ENCODE results near the gene ATP2B3. TPM values are rescaled to one million over a fixed set of nuclear protein-coding genes. Genes with fewer than 3 reads are reported as not detected.

Gene ATP2B3
- not detected for total RNA-seq
- total RNA-seq (2013), result not detected

DNA sequence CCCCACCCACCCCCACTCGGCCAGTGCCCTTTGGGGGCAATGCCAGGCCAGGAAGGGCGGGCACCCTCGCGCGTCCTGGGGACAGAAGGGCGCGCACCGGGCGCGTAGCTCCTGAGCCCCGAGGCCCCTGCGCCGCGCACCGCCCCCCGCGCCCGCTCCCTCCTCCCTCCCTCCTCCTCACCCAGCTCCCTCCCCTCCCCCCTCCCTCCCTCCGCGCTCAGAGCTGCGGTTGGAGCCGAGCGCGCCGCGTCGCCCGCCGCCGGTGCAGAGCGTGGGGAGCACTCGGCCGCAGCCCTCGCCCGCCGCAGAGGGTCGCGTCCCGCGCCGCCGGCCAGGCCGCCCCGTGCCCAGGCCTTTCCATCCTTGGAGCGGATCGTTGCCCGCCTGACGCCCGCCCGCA lies at the start of gene ATP2B3:
ATP2B3 (plus strand) TSS at position 220 of the 400 bp plus-strand sequence. CDS start 18,606 bp downstream, outside the sequence.
- Histone ChIP-seq H3K4me1 (ENCODE audit: control insufficient read depth, insufficient read depth, low read length) (no peaks in the 10 kb centered on the region), H3K9me3 (ENCODE audit: control insufficient read depth, insufficient read depth, low read length) (no peaks in the 10 kb centered on the region), H3K27ac (ENCODE audit: low read length) (no peak within 1 kb of the TSS), H3K36me3 (ENCODE audit: control insufficient read depth, insufficient read depth, low read length) (no peaks in the 10 kb centered on the region), H3K27me3 (ENCODE audit: control insufficient read depth, insufficient read depth, low read length) (peaks cover 2% of the 10 kb centered on the region), H3K4me3 (ENCODE audit: low read length) (no peak within 1 kb of the TSS)
- intact Hi-C loops (cut with micrococcal nuclease), result no loop called here
- H3K9me3 Mint-ChIP-seq, result no peaks in the 10 kb centered on the region
- no peaks in the 10 kb centered on the region for H3K36me3 Mint-ChIP-seq
- ATAC-seq, result no peak
- no peak for DNase-seq
- no peak within 1 kb of the TSS for H3K4me3 Mint-ChIP-seq
- WGBS (ENCODE audit: insufficient coverage), result 1% methylated on average over 35 of the region's 50 CpGs
- no peak within 1 kb of the TSS for H3K27ac Mint-ChIP-seq
- peaks cover 0 to 19% of the 10 kb centered on the region in 2 donors for H3K27me3 Mint-ChIP-seq (ENCODE audit: low read depth in 2 of 2)
- TF ChIP-seq, protein P1, sequence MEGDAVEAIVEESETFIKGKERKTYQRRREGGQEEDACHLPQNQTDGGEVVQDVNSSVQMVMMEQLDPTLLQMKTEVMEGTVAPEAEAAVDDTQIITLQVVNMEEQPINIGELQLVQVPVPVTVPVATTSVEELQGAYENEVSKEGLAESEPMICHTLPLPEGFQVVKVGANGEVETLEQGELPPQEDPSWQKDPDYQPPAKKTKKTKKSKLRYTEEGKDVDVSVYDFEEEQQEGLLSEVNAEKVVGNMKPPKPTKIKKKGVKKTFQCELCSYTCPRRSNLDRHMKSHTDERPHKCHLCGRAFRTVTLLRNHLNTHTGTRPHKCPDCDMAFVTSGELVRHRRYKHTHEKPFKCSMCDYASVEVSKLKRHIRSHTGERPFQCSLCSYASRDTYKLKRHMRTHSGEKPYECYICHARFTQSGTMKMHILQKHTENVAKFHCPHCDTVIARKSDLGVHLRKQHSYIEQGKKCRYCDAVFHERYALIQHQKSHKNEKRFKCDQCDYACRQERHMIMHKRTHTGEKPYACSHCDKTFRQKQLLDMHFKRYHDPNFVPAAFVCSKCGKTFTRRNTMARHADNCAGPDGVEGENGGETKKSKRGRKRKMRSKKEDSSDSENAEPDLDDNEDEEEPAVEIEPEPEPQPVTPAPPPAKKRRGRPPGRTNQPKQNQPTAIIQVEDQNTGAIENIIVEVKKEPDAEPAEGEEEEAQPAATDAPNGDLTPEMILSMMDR (IDR thresholded peaks at IDR 0.05), result no peak
- no peaks in the 10 kb centered on the region for H3K4me1 Mint-ChIP-seq

DNA sequence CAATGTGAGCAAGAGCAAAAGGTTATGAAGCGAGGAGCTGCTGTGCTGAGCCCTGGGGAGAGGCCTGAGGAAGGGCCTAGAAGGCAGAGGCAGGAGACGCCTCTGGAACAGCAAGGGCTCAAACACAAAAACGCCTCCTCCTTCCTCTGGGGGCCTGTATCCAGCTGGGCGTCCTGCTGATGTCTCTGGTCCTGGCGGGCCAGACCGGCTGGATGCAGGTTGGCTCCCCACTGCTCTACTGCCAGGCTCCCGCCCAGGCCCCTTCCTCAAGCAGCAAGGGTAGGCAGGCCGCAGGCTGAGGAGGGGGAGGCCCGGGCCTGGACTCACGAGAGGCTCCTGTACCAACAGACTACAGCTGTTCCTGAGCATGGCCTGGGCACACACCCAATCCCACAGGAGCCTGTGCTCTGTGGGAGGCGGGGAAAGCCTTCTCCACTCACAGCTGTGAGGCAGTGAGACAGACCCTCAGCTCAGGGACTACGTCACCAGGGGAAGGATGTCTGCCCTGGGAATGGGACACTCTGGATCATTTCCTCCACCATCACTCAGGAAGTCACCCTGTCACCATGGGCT lies 49.3 kb upstream of the ATP2B3 start:
- no peaks in the 10 kb centered on the region for H3K9me3 Mint-ChIP-seq
- TF ChIP-seq, protein P1 (IDR thresholded peaks at IDR 0.05), result no peak
- no peaks in the 10 kb centered on the region for H3K27me3 Mint-ChIP-seq (ENCODE audit: low read depth in 2 of 2)
- Histone ChIP-seq H3K4me1 (ENCODE audit: control insufficient read depth, insufficient read depth, low read length) (peaks cover 22% of the 10 kb centered on the region), H3K4me3 (ENCODE audit: low read length) (no peak overlapping the region), H3K9me3 (ENCODE audit: control insufficient read depth, insufficient read depth, low read length) (no peaks in the 10 kb centered on the region), H3K36me3 (ENCODE audit: control insufficient read depth, insufficient read depth, low read length) (no peaks in the 10 kb centered on the region), H3K27ac (ENCODE audit: low read length) (no peak overlapping the region), H3K27me3 (ENCODE audit: control insufficient read depth, insufficient read depth, low read length) (no peaks in the 10 kb centered on the region)
- peaks cover 0 to 11% of the 10 kb centered on the region in 2 donors for H3K4me1 Mint-ChIP-seq
- intact Hi-C loops (cut with micrococcal nuclease), result no loop called here
- 99% methylated on average over 8 of the region's 12 CpGs for WGBS (ENCODE audit: insufficient coverage)
- ATAC-seq (no peak), DNase-seq (no peak)
- no peak overlapping the region for H3K27ac Mint-ChIP-seq
- H3K4me3 Mint-ChIP-seq, result no peak overlapping the region
- no peaks in the 10 kb centered on the region for H3K36me3 Mint-ChIP-seq

DNA sequence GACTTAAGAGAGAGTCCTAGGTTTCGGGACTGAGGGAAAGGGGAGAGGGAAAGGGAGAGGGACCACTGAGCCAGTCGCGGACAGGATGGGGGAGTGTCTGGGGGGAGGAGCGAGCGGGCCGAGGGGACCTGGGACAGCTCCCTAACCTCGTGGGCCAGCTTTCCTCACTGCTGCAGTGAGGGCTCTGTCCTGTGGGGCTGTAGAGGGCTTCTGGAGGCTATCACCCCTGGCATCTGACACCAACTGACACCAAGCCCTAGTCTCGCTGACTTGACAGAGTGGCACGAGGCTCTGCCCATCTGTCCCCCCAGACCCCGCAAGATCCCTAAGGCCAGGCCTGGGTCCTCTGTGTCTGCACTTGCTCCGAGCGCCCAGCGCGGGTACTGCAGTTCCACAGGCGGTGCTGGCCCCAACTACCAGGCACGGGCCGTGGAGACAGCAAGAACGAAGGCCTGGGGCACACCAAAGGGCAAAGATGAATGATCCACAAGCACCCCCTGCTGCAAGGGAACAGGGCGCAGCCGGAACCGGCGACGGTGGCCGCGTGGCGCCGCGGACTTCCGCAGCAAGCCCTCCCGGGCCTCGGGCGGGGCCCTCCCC lies 47.5 kb upstream of the ATP2B3 start:
- DNase-seq (peak in 1 of 2 donors; percentile 18), ATAC-seq (peak; percentile 13 to 32 (median 25))
- H3K27me3 ChIP-seq (ENCODE audit: control insufficient read depth, insufficient read depth, low read length), result no peaks in the 10 kb centered on the region
- WGBS (ENCODE audit: insufficient coverage), result under 1% methylated on average over 28 of the region's 32 CpGs
- no peaks in the 10 kb centered on the region for H3K9me3 ChIP-seq (ENCODE audit: control insufficient read depth, insufficient read depth, low read length)
- Mint-ChIP-seq H3K9me3 (no peaks in the 10 kb centered on the region), H3K4me3 (peak overlapping the region; percentile 78), H3K36me3 (no peaks in the 10 kb centered on the region), H3K27me3 (ENCODE audit: low read depth in 2 of 2) (no peaks in the 10 kb centered on the region), H3K4me1 (peaks cover 0 to 7% of the 10 kb centered on the region in 2 donors), H3K27ac (peak overlapping the region in 1 of 2 donors; percentile 66)
- TF ChIP-seq, protein P1 (IDR thresholded peaks at IDR 0.05), result no peak
- peak overlapping the region; percentile 69 for H3K4me3 ChIP-seq (ENCODE audit: low read length)
- H3K36me3 ChIP-seq (ENCODE audit: control insufficient read depth, insufficient read depth, low read length), result no peaks in the 10 kb centered on the region
- H3K27ac ChIP-seq (ENCODE audit: low read length), result no peak overlapping the region
- intact Hi-C loops (cut with micrococcal nuclease), result loop anchor here (5.0 kb wide), 1 partner anchor 37 kb away; no protein-coding TSS in a partner anchor
- H3K4me1 ChIP-seq (ENCODE audit: control insufficient read depth, insufficient read depth, low read length), result peaks cover 30% of the 10 kb centered on the region

All from natural killer cell (primary cell).